ENCODE results near the gene EPN3. TPM values are rescaled to one million over a fixed set of nuclear protein-coding genes. Genes with fewer than 3 reads are reported as not detected.

Gene EPN3
- total RNA-seq, 1 experiment from 2014 or later, result 17.8 TPM

DNA sequence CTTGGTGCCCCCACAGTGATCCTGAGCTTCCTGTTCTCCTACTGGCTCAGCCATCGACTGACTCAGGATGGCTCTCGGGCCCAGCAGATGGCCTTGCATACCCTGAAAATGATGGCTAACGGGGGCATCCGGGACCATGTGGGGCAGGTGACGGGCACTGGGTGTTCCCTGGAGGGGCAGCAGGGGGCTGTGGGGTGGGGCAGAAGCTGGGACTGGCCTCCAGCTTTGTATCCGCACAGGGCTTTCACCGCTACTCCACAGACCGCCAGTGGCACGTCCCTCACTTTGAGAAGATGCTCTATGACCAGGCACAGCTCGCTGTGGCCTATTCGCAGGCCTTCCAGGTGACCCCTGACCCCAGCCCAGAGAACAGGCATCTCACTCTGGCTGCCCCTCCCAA lies 17.4 kb downstream of the EPN3 start:
- Histone ChIP-seq H3K9me3 (ENCODE audit: control insufficient read depth in 1 of 2, insufficient read depth in 1 of 2, low read depth in 1 of 2, low read length in 2 of 2) (no peaks in the 10 kb centered on the region), H3K36me3 (ENCODE audit: control insufficient read depth in 1 of 2, insufficient read depth in 2 of 2, low read length in 2 of 2) (no peaks in the 10 kb centered on the region), H3K27me3 (ENCODE audit: insufficient read depth, low read length) (no peaks in the 10 kb centered on the region), H3K4me1 (ENCODE audit: control insufficient read depth in 1 of 2, insufficient read depth in 2 of 2, low read length in 2 of 2) (peaks cover 9 to 34% of the 10 kb centered on the region in 2 experiments), H3K4me3 (replicated peaks in 1 of 2; ENCODE audit: low read depth in 1 of 2, low read length in 2 of 2) (no peak overlapping the region), H4K20me1 (ENCODE audit: insufficient read depth) (no peaks in the 10 kb centered on the region), H3K9ac (ENCODE audit: low read length) (no peak overlapping the region), H3K79me2 (ENCODE audit: insufficient read depth, low read length) (no peaks in the 10 kb centered on the region; the same call in 1 of the 2 replicates), H3K27ac (ENCODE audit: low read depth, low read length) (no peak overlapping the region), H3K4me2 (ENCODE audit: low read length) (no peak overlapping the region), H2AFZ (ENCODE audit: low read depth, low read length, poor library complexity, severe bottlenecking) (no peak overlapping the region), H3K9me2 (ENCODE audit: insufficient read depth) (no peaks in the 10 kb centered on the region)
- ATAC-seq (no peak), DNase-seq (ENCODE audit: low read depth, low spot score) (no peak)
- no TSS peak for BruUV-seq (replicated peaks)
- POLR2A ChIA-PET, result interaction anchor here (1.7 kb wide), 1 partner anchor 10 kb away, joined by 8 read pairs; the partner anchor contains the start of gene CACNA1G
- RAD21 ChIA-PET (ENCODE audit: low non-redundant PET in 1 of 2, low total read pairs in 2 of 2, uncharacterized antibody in 2 of 2, unreplicated experiment in 2 of 2), result interaction anchor here (0.6 to 2.1 kb wide), 4 partner anchors 76 to 182 kb away, joined by 3 to 17 read pairs (median 9); no protein-coding TSS in a partner anchor
- CTCF ChIA-PET, result interaction anchor here (1.2 to 3.0 kb wide), 7 partner anchors 8 to 146 kb away, joined by 3 to 63 read pairs (median 14); partner anchors contain the start of gene CACNA1G
- intact Hi-C loops (cut with micrococcal nuclease), result loop anchor here (10.0 kb wide), 1 partner anchor 605 kb away; the partner anchor contains the start of gene NME1
- TF ChIP-seq, protein P1, sequence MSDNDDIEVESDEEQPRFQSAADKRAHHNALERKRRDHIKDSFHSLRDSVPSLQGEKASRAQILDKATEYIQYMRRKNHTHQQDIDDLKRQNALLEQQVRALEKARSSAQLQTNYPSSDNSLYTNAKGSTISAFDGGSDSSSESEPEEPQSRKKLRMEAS (IDR thresholded peaks at IDR 0.05), result no peak
- TF ChIP-seq, protein P2, sequence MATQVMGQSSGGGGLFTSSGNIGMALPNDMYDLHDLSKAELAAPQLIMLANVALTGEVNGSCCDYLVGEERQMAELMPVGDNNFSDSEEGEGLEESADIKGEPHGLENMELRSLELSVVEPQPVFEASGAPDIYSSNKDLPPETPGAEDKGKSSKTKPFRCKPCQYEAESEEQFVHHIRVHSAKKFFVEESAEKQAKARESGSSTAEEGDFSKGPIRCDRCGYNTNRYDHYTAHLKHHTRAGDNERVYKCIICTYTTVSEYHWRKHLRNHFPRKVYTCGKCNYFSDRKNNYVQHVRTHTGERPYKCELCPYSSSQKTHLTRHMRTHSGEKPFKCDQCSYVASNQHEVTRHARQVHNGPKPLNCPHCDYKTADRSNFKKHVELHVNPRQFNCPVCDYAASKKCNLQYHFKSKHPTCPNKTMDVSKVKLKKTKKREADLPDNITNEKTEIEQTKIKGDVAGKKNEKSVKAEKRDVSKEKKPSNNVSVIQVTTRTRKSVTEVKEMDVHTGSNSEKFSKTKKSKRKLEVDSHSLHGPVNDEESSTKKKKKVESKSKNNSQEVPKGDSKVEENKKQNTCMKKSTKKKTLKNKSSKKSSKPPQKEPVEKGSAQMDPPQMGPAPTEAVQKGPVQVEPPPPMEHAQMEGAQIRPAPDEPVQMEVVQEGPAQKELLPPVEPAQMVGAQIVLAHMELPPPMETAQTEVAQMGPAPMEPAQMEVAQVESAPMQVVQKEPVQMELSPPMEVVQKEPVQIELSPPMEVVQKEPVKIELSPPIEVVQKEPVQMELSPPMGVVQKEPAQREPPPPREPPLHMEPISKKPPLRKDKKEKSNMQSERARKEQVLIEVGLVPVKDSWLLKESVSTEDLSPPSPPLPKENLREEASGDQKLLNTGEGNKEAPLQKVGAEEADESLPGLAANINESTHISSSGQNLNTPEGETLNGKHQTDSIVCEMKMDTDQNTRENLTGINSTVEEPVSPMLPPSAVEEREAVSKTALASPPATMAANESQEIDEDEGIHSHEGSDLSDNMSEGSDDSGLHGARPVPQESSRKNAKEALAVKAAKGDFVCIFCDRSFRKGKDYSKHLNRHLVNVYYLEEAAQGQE (IDR thresholded peaks at IDR 0.05; ENCODE audit: low read depth), result no peak
